Body of pancreas (tissue), 4 donors: ENCODE measurements around the gene NLGN1.

Experiments used
- CTCF ChIP-seq, 7 experiments: fragments of 450-650 bp in 4 of 7; fragments of 200-600 bp in 3 of 7; sonication (generic) in 3 of 7; IDR thresholded peaks; one replicate each; pipeline ENCODE4 v1.5.1; 2016 to 2019; ENCODE audit warnings: antibody characterized with exemption in 7 of 7
- POLR2A ChIP-seq, 3 donors: fragments of 450-650 bp; IDR thresholded peaks; one replicate each; pipeline ENCODE4 v1.6.1; 2016; ENCODE audit warnings: antibody characterized with exemption in 3 of 3, mild to moderate bottlenecking in 2 of 3

GRCh38 chr3:174193604-174194003 is 796.1 kb downstream of the NLGN1 start:
- no peak for TF ChIP-seq CTCF (IDR thresholded peaks at IDR 0.05)
- no peak for TF ChIP-seq POLR2A (IDR thresholded peaks at IDR 0.05)
